Bronchial epithelial cell (primary cell): ENCODE data around the gene C11orf91. TPM values are rescaled to one million over a fixed set of nuclear protein-coding genes. Genes with fewer than 3 reads are reported as not detected.

Experiments
- DNase-seq: peaks from one replicate; pipeline ENCODE4 v3.0.0-alpha.2; 2010; ENCODE audit warnings: low read depth
- FAIRE-seq: peaks from 2 replicates; lab custom pipeline; 2011; peaks lifted over from hg19 to GRCh38; lab: Jason Lieb, UNC
- H3K27me3 ChIP-seq: 2 replicates; pipeline ENCODE4 v1.5.1; 2011; ENCODE audit warnings: low read length; ENCODE audit not compliant: control insufficient read depth, insufficient read depth
- H3K36me3 ChIP-seq: 2 replicates; pipeline ENCODE4 v1.5.1; 2011; ENCODE audit warnings: low read length; ENCODE audit not compliant: control insufficient read depth, insufficient read depth
- H3K4me3 ChIP-seq: 2 replicates; pipeline ENCODE4 v1.5.1; 2011; ENCODE audit warnings: mild to moderate bottlenecking, low read depth, low read length, control low read depth
- CTCF ChIP-seq: IDR thresholded peaks from 2 replicates; pipeline ENCODE4 v1.5.1; 2011; ENCODE audit warnings: mild to moderate bottlenecking, moderate library complexity, low read length, control low read depth, inconsistent platforms; ENCODE audit not compliant: insufficient read depth, severe bottlenecking
- total RNA-seq: library from RNA; depleted of rRNA; stranded (reverse); fragments of >200 nt; gene quantifications from 2 replicates; pipeline ENCODE4 v1.2.1, GENCODE V29; 2014

C11orf91 gene
- total RNA-seq, 1 donor from 2014 or later = not detected

- Histone ChIP-seq H3K36me3 (no peaks in the 10 kb centered on the region), H3K27me3 (no peaks in the 10 kb centered on the region), H3K4me3 (no peak overlapping the region)
- DNase-seq (no peak), FAIRE-seq (no peak)
- TF ChIP-seq CTCF = no peak
These were observed 6.1 kb downstream of the C11orf91 start for GRCh38 chr11:33694346-33695050.

GRCh38 chr11:33692541-33692940 is 8.1 kb downstream of the C11orf91 start:
- no peaks in the 10 kb centered on the region for H3K27me3 ChIP-seq
- no peak for DNase-seq
- no peak for FAIRE-seq
- no peaks in the 10 kb centered on the region for H3K36me3 ChIP-seq
- TF ChIP-seq CTCF = no peak
- no peak overlapping the region for H3K4me3 ChIP-seq

GRCh38 chr11:33692013-33692504 is 8.6 kb downstream of the C11orf91 start:
- no peaks in the 10 kb centered on the region for H3K27me3 ChIP-seq
- no peak overlapping the region for H3K4me3 ChIP-seq
- peak; percentile 98 for DNase-seq
- no peak for FAIRE-seq
- TF ChIP-seq CTCF = no peak
- no peaks in the 10 kb centered on the region for H3K36me3 ChIP-seq

- H3K4me3 ChIP-seq = no peak overlapping the region
- no peak for TF ChIP-seq CTCF
- H3K27me3 ChIP-seq = no peaks in the 10 kb centered on the region
- FAIRE-seq (no peak), DNase-seq (peak; percentile 70)
- no peaks in the 10 kb centered on the region for H3K36me3 ChIP-seq
These were observed 9.4 kb downstream of the C11orf91 start for GRCh38 chr11:33691066-33691864.

- peak; percentile 83 for FAIRE-seq
- H3K4me3 ChIP-seq = no peak overlapping the region
These were observed 10.1 kb downstream of the C11orf91 start for GRCh38 chr11:33690290-33691065.

More at GRCh38 chr11:33690290-33691065, 10.1 kb downstream of the C11orf91 start:
- no peaks in the 10 kb centered on the region for H3K27me3 ChIP-seq
- no peak for TF ChIP-seq CTCF
- peak; percentile 100 for DNase-seq
- H3K36me3 ChIP-seq = no peaks in the 10 kb centered on the region
